NCI-H187 (cell line): ENCODE results near the gene RHCG.

Experiments used
- DNase-seq, 2 experiments: peaks; one replicate each; lab custom pipeline; 2025; lab: John Stamatoyannopoulos, UW

Gene RHCG

DNA sequence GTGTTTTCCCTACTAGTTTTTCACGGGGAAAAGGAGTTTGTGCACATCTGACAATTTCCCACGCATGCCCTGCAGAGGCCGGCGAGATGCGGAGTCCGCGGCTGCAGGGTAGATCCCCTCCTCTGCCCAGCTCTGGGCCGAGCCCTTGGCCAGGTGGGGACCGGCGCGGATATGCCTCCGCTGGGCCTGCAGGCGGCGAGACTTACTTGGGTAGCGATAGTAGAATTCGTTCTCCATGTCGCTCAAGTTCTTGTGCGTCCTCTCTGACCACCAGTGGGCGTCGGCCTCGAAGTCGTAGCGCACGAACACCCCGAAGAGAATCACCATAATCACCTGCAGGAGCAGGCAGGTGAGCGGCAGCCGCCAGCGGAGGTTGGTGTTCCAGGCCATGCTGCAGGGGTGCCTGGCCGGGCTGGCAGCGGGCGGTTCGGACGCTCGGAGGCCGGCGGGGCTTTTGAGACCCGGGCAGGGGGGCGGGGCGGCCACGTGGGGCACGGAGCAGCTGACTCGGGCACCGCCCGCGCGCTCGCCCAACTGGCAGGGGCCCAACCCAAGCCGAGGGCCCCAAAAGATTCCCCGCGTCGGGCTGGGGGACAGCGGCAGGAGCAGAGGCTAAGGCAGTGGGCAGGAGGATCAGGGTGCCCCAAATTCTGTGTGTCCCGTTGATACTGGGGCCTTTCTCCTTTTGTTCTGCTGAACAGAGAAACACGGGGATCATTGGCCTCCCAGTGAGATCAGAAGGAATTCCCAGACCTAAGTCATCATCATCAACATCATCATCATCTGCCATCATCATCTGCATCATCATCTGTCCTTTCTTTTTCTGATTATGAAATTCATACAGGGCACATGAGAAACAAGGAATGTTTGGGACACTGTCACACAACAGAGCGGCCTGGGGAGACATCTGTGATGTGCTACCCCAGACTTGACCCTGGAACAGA, at the start of gene RHCG:
TSS of gene RHCG (minus strand) at position 429 of the 944 bp plus-strand sequence. CDS start at position 390, 39 bp downstream.
- no peak for DNase-seq

- no peak for DNase-seq
These were observed 47.0 kb upstream of the RHCG start for GRCh38 chr15:89543389-89543788.

- no peak for DNase-seq
These were observed 46.0 kb upstream of the RHCG start for GRCh38 chr15:89542369-89542768.

- no peak for DNase-seq
These were observed 42.6 kb upstream of the RHCG start for GRCh38 chr15:89539027-89539426.

DNA sequence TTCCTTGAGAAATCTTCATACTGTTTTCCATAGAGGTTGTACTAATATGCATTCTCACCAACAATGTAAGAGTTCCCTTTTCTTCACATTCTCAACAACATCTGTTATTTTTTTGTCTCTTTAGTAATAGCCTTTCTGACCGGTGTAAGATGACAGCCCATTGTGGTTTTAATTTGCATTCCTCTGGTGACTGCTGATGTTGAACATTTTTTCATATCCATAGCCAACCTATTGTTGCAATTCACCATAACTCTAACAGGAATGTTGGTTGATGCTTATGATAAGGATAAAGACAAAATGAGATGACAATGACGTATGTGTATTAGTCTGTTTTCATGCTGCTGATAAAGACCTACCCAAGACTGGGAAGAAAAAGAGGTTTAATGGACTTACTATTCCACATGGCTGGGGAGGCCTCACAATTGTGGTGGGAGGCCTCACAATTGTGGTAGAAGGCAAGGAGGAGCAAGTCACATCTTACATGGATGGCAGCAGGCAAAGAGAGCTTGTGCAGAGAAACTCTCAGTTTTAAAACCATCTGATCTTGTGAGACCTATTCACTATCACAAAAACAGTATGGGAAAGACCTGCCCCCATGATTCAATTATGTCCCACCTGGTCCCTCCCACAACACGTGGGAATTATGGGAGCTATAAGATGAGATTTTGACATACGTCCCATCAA, 37.6 kb upstream of the RHCG start:
- no peak for DNase-seq

- DNase-seq = no peak
These were observed 35.6 kb upstream of the RHCG start for GRCh38 chr15:89531796-89532537.

GRCh38 chr15:89530976-89531375, 34.6 kb upstream of the RHCG start:
- no peak for DNase-seq

DNA sequence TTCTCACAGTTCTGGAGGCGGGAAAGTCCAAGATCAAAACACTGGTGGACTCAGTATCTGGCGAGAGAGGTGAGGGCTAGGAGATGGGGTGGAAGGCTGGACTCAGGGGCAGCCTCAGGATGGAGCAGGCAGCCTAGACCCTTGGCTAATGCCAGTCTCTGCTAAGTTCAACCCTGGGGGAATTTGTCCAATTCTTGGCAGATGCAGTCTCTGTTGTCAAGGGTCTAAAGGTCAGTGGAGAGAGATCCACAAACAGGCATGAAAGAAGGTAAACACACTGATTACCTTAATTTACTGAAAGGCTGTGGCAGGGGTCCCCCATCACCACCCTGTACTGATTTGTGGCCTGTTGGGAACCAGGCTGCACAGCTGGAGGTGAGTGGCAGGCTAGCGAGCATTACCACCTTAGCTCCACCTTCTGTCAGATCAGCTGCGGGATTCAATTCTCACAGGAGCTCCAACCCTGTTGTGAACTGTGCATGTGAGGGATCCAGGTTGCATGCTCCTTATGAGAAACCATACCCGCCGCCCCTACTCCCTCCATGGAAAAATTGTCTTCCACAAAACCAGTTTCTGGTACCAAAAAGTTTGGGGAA, 32.5 kb upstream of the RHCG start:
- no peak for DNase-seq

DNA sequence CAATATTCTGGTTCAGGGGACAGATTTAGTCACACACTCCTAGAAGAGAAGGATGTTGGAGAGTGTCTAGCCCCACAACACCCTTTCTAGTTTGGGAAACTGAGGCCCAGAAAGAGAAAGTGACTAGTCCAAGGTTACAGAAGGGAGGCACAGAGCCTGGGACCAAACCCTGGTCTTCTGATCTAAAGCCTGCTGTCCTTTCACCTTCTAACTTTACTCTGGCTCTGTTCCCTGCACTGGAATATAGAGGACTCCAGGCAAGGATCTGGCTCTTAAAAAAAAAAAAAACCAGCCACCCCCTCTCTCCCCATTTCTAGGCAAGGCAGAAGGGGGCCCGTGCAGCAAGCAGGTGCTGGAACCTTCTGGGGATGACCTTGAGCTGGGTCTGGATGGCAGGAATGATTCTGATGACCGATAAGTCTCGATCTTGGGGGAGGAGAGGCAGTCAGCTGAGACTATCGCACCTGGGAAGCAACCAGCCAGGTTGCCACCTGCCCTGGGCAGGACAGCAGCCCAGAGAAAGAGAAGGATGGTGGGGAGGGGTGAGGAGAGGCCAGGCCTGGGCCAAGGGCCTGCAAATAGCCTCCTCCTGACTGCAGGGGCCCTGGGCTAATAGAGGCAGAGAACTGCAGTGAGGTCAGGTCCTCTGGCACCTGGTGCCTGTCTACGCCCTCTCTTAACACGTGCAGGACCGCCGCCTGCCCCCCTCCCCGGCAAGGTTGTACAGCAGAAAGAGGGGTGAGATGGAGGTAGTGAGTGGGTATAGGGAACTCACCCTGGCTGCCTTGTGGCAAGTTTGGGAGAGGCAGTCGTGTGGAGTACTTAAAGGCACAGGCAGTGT, 30.4 kb upstream of the RHCG start:
- DNase-seq = no peak

- DNase-seq = no peak
These were observed 29.8 kb upstream of the RHCG start for GRCh38 chr15:89526181-89526580.

GRCh38 chr15:89524184-89524583, 27.8 kb upstream of the RHCG start:
- DNase-seq = no peak

- DNase-seq = no peak
These were observed 26.7 kb upstream of the RHCG start for GRCh38 chr15:89523101-89523500.

DNA sequence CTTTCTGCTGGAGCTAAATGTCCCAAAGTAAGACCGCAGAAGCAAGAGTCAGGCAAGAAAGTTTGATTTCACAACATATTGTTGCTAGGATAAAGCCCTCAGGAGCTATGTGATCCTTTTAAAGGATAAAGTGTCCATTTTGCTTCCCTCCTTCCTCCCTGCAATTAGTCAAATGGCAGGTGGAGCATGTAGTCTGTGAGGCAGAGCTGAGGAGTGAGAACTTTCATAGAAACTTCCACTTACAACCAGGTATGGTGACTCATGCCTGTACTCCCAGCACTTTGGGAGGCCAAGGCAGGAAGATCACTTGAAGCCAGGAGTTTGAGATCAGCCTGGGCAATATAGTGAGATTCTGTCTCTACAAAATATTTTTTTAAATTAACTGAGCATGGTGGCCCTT, 25.2 kb upstream of the RHCG start:
- DNase-seq = no peak

- no peak for DNase-seq
These were observed 19.1 kb upstream of the RHCG start for GRCh38 chr15:89515477-89515876.

DNA sequence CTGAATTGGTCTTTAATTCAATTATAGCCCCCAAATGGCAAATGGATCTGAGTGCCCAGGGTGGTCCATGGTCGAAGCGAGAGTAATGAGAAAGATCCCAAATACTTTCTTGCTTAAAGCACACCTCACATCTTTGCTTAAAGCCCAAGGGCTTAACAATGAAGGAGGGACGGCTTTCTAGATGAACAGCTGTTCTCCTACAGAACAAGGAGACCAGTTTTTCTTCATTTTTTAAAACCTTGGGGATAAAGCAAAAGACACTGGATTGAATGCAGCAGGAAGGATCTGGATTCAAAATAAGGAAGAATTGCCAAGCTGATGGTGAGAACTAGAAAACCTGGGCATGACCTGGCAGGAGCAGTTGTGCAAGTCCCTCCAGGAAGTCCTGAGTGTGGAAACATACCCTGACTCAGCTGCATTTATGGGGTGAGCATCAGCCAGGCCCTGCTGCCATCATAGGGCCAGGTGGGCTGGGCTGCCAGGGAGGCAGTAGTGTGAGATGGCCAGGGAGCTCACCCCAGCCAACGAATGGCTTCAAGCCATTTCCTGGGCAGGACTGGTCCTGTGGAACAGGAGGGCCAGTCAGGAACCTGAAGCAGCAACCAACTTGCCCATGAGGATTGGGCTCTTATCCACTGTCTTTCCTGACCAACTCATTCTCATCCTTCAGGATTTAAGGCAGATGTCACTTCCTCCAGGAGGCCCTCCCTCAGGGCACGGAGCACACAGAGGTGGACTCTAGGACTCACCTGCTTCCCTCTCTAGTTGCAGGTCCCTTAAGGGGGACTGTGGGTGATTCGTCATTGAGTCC, 18.4 kb upstream of the RHCG start:
- no peak for DNase-seq

DNA sequence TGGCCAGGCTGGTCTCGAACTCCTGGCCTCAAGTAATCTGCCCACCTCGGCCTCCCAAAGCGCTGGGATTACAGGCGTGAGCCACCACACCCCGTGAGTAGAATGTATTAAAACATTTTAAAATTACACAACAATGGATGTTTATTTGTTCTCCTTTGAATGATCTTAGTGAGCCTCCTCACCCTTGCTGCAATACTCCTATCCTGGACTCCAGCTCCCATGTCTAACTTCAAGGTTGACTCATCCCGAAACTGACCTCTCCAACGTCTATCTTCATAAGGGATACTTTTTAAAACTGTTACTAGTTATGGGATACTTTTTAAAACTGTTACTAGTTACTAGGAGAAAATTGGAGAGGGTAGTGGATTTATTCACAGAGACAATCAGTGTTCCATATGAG, 17.8 kb upstream of the RHCG start:
- no peak for DNase-seq

DNA sequence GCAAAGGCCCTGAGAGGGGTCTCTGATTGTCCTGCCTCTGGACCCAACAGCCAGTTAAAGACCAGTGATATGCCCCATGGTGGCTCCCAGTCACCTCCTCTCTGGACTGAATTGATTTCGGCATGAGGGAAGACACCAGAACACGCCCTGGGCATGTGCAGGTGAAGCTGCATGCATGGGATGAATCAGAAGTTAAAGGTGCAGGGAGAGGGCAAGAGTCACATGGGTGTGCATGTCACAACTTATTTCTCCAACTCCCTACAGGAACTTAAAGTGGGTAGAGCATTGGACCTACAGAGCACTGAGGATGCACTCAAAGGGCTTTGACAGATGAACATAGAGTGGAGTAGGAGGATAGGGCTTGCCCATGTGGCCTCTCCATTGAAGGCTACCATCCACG, 16.9 kb upstream of the RHCG start:
- no peak for DNase-seq

GRCh38 chr15:89512631-89513030, 16.2 kb upstream of the RHCG start:
- DNase-seq = no peak

DNA sequence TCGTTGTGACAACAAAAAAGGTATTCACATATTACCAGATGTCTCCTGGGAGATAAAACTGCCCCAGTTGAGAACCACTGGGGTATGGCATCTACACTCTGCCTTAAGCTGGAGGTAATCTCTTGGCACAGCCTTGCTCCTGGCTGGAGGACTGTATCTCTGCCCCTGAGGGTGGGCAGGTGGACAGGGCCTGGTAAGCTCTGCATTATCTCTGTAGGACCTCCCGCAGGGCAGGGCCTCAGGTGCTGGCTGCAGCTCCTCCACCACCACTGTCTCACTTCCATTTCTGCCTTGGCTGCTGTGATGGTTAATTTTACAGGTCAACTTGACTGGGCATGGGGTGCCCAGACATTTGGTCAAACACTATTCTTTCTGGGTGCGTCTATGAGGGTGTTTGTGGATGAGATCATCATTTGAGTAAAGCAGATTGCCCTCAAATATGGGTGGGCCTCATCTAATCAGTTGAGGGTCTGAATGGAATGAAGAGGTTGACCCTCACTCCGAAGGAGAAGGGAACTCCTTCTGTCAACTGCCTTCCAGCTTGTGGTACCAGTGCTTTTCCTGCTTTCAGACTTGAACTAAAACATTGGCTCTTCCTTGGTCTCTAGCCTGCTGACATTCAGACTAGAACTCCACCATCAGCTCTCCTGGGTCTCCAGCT, 9.8 kb upstream of the RHCG start:
- DNase-seq = no peak

- DNase-seq = no peak
These were observed 7.8 kb upstream of the RHCG start for GRCh38 chr15:89504166-89504565.
